GM19099 (cell line): ENCODE results near the gene GORAB.

Source experiments
- POLR2A ChIP-seq: IDR thresholded peaks from 3 replicates; pipeline ENCODE4 v1.6.1; 2011; ENCODE audit warnings: low read depth; ENCODE audit not compliant: insufficient read length; ENCODE audit errors: extremely low read depth

Gene GORAB

GRCh38 chr1:170560681-170561285, 28.8 kb downstream of the GORAB start:
- no peak for TF ChIP-seq POLR2A

GRCh38 chr1:170562646-170563338, 30.8 kb downstream of the GORAB start:
- TF ChIP-seq POLR2A = no peak

DNA sequence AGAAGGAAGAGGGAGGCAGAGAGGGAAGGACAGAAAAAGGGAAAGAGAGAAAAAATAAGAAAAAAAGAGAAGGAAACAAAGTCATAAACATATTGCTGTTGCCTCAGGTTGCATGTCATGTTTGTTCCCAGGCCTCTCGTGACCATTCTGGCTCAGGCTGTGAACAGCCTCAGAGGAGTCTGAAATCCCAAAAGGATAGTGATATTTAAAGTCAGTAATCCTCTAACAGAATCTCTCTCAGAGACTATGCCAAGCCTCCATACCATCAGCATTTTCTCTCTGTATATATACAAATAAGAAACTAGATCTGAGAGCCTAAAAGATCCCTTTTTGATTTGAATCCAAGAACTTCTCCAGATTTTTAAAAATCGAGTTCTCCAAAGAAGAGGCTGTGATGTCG, 35.2 kb downstream of the GORAB start:
- no peak for TF ChIP-seq POLR2A

DNA sequence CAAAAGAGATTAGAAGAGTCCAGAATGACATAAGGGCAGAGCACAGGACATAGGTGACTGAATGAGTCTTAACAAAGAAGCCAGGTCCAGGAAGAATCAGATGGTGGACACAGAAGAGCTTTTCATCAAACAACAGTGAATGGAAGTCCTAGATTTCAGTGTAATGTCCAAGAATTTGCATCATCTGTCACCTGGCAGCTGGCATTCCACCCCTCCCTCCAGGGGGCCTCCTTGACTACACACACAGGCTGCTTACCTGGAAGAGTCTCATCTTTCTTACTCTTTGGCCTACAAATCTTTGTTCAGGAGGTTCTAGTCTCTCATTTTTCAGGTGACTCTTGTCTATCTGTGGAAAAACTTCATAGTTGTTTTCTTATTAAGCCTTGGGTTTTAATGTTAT, 36.2 kb downstream of the GORAB start:
- no peak for TF ChIP-seq POLR2A

- TF ChIP-seq POLR2A = no peak
These were observed 45.0 kb downstream of the GORAB start for GRCh38 chr1:170576980-170577379.

- no peak for TF ChIP-seq POLR2A
These were observed 46.4 kb downstream of the GORAB start for GRCh38 chr1:170578359-170578758.

- no peak for TF ChIP-seq POLR2A
These were observed 48.9 kb downstream of the GORAB start for GRCh38 chr1:170580636-170581440.

- no peak for TF ChIP-seq POLR2A
These were observed 51.2 kb downstream of the GORAB start for GRCh38 chr1:170583186-170583585.

DNA sequence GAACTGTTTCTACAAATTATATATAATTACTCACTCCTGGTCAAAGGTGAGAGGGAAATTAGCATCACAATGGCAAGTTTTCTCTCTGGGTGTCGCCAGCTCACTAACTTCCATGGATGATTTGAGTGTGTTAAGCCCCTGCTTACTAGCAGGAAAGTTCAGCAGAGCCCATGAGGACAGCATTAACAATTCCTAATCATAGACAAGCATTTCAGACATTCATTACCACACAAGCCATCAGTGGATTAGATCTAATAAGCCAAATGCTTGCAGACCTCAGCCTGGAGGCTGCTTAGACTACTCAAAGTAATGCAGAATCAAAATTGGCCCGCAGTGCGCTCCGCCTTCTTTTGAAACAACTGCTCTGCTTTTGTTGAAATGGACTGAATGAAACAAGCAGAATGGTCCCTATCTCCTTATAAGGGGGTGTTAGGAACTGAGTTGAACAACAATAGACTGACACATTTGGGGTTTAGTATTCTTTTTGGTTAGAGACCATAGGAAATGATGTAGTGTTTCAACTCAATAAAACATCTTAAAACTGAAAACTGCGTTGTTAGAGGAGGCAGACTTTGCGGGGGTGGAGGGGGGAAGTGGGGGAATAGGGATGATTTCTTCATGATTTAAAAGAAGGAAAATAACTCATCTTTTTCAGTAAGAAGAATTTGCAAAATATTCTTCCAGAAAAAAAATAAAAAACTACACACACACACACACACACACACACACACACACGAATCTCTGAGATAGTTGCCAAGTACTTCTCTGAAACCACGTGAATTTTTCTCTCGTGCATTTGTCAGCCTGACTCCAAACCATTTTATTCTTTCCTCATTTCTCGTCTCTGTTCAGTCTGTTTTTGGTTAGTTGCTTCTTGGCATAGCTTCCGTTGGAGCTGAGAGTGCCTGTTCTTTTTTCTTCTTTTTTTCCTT, 54.6 kb downstream of the GORAB start:
- no peak for TF ChIP-seq POLR2A

GRCh38 chr1:170587253-170587593, 55.3 kb downstream of the GORAB start:
- no peak for TF ChIP-seq POLR2A

- TF ChIP-seq POLR2A = no peak
These were observed 59.1 kb downstream of the GORAB start for GRCh38 chr1:170590921-170591705.

DNA sequence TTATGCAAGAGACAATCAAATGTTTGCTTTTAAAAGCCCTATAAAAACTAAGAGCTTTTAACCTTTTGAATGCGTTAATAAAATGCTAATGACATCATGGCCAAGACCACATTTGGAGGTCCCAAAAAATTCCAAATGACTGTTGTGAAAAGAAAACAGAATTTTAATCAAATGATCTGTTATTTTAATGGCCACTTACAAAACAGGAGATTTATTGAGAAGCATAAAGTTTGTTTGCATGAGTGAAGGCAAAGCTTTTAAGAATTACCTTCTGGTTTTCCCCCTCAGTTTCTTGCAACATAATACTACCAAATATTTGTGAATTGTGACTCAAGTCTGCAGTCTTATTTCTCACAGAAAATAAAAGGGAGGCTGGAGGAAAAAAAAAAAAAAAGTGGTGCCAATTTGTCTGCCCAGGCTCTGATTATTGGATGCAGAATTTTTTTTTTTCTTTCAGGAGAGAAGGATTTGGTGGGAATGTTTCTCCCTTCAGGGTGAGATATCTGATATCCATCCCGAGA, 60.7 kb downstream of the GORAB start:
- no peak for TF ChIP-seq POLR2A

- no peak for TF ChIP-seq POLR2A
These were observed 61.4 kb downstream of the GORAB start for GRCh38 chr1:170593173-170594011.
